ENCODE results near the gene MBNL1. TPM values are rescaled to one million over a fixed set of nuclear protein-coding genes. Genes with fewer than 3 reads are reported as not detected.
A peak's percentile ranks its signal among the peaks of the same experiment; 100 is the strongest.

MBNL1 gene
- total RNA-seq (2016; rRNA removed; fragmentation: Illumina TruSeq; extraction: Trizol): 55.4 TPM in 2 replicates
- 8.2 and 11.3 TPM in 2 replicates for total RNA-seq (2016; cell fraction: cytosol; rRNA removed; fragmentation: Illumina TruSeq; extraction: Trizol; ENCODE audit: low read depth)
- total RNA-seq (2016; cell fraction: insoluble cytoplasmic fraction; rRNA removed; fragmentation: Illumina TruSeq; extraction: Trizol): 50.3 and 56.4 TPM in 2 replicates
- 19.1 and 21.6 TPM in 2 replicates for total RNA-seq (2016; cell fraction: membrane; rRNA removed; fragmentation: Illumina TruSeq; extraction: Trizol)
- total RNA-seq (2016; cell fraction: nucleus; rRNA removed; fragmentation: Illumina TruSeq; extraction: Trizol): 106 and 117 TPM in 2 replicates
- polyA plus RNA-seq (2011; rRNA removed): 19.3 and 27.1 TPM in 2 replicates
- 23.1 and 24.2 TPM in 2 replicates for polyA plus RNA-seq (2011; cell fraction: cytosol; rRNA removed)
- 28.6 and 31.4 TPM in 2 replicates for polyA plus RNA-seq (2011; cell fraction: nucleus; rRNA removed)
- polyA plus RNA-seq (2012): 16.4 and 17.7 TPM in 2 replicates
- polyA plus RNA-seq (2016; cell fraction: cytosol; fragmentation: Illumina TruSeq; extraction: Trizol; ENCODE audit: low read depth): 1.4 and 1.5 TPM in 2 replicates
- polyA plus RNA-seq (2016; cell fraction: insoluble cytoplasmic fraction; fragmentation: Illumina TruSeq; extraction: Trizol; ENCODE audit: low read depth): 35.7 and 36.6 TPM in 2 replicates
- 6.8 TPM in 2 replicates for polyA plus RNA-seq (2016; cell fraction: membrane; fragmentation: Illumina TruSeq; extraction: Trizol; ENCODE audit: low read depth)
- polyA plus RNA-seq (2016; cell fraction: nucleus; fragmentation: Illumina TruSeq; extraction: Trizol; ENCODE audit: insufficient read depth, low read depth): 41.8 and 44.0 TPM in 2 replicates
- polyA minus RNA-seq (2011; rRNA and poly(A)+ RNA removed; ENCODE audit: low replicate concordance): 130 and 203 TPM in 2 replicates
- polyA minus RNA-seq (2011; cell fraction: cytosol; rRNA and poly(A)+ RNA removed): 59.9 and 63.4 TPM in 2 replicates
- polyA minus RNA-seq (2011; cell fraction: nucleus; rRNA and poly(A)+ RNA removed): 167 and 169 TPM in 2 replicates
- Bru-seq, nascent RNA: percentile 93 among the genes with signal in this experiment
- percentile 88 among the genes with signal in this experiment for BruChase-seq, experiment 1, labeled RNA remaining after a 6-hour chase
- BruChase-seq, experiment 2, labeled RNA remaining after a 2-hour chase: percentile 90 among the genes with signal in this experiment
- long read RNA-seq, experiment 1, full-length matches to known transcripts: 1 of 5 reads
- long read RNA-seq, experiment 1, partial matches to known transcripts: 2 of 5 reads
- long read RNA-seq, experiment 1, other reads (novel, unspliced or antisense): 2 of 5 reads
- long read RNA-seq, experiment 2, partial matches to known transcripts: 1 of 46 reads
- long read RNA-seq, experiment 2, other reads (novel, unspliced or antisense): 44 of 46 reads

- Histone ChIP-seq H3K9me3 (ENCODE audit: low read length) (no peaks in the 10 kb centered on the region), H3K4me2 (ENCODE audit: low read depth, low read length) (peak within 1 kb of the TSS; percentile 79), H3K4me3 (replicated peaks in 1 of 3; ENCODE audit: insufficient read depth in 1 of 3, low read depth in 2 of 3, low read length in 3 of 3) (peak within 1 kb of the TSS; percentile 81 to 87 (median 86)), H3K79me2 (ENCODE audit: insufficient read depth, low read length) (peaks cover 42% of the 10 kb centered on the region), H3K27ac (ENCODE audit: extremely low read length, insufficient read depth, low read length) (peak within 1 kb of the TSS; percentile 97), H3K9ac (ENCODE audit: insufficient read depth, low read depth, low read length) (peak within 1 kb of the TSS; percentile 94), H3K36me3 (replicated peaks in 1 of 2; ENCODE audit: control insufficient read depth in 1 of 2, insufficient read depth in 2 of 2, low read length in 2 of 2) (no peaks in the 10 kb centered on the region), H2AFZ (ENCODE audit: low read length) (peak within 1 kb of the TSS; percentile 42), H3K4me1 (ENCODE audit: insufficient read depth, low read length) (peaks cover 55% of the 10 kb centered on the region), H4K20me1 (ENCODE audit: insufficient read depth, low read length) (no peaks in the 10 kb centered on the region), H3K27me3 (ENCODE audit: control insufficient read depth in 1 of 2, insufficient read depth in 2 of 2, low read length in 2 of 2) (no peaks in the 10 kb centered on the region)
- DNase-seq (ENCODE audit: low spot score) (peak; percentile 70), ATAC-seq (peak; percentile 79), FAIRE-seq (no peak)
- in situ Hi-C loops (cut with HindIII; ENCODE audit: extremely low pct_ligation_motif_present, low pct_unique_long_range_greater_than_20kb): no loop called here
- no TSS peak for BruUV-seq (replicated peaks)
- WGBS (ENCODE audit: low lambda C conversion rate): 0% methylated on average over 3 of the region's 50 CpGs
- ChIA-PET POLR2A (interaction anchor here (0.6 to 2.4 kb wide), 13 partner anchors 8 to 175 kb away, joined by 3 to 17 read pairs (median 6); no protein-coding TSS in a partner anchor), CTCF (ENCODE audit: low intra/inter-chr PET ratio, low total read pairs) (interaction anchor here (0.7 kb wide), 1 partner anchor 175 kb away, joined by 3 read pairs; no protein-coding TSS in a partner anchor)
- intact Hi-C loops (cut with micrococcal nuclease; ENCODE audit: unreplicated experiment): loop anchor here (1.0 to 2.0 kb wide), 2 partner anchors 30 to 176 kb away; no protein-coding TSS in a partner anchor
- TF ChIP-seq ZNF101 (CRISPR knock-in tag; IDR thresholded peaks at IDR 0.05; ENCODE audit: borderline replicate concordance, low read depth) (no peak), LRRFIP1 (CRISPR knock-in tag; conservative IDR thresholded peaks at IDR 0.05) (no peak), KLF12 (CRISPR knock-in tag; IDR thresholded peaks at IDR 0.05; ENCODE audit: borderline replicate concordance) (0 out of 2 replicates have a peak, but pooled peaks have one; percentile 60), REPIN1 (CRISPR knock-in tag; IDR thresholded peaks at IDR 0.05; ENCODE audit: borderline replicate concordance, low read depth) (peak; percentile 42; the same call in 1 of the 2 replicates), ATF5 (CRISPR knock-in tag; IDR thresholded peaks at IDR 0.05; ENCODE audit: low read depth) (no peak), ZC3H13 (CRISPR knock-in tag; IDR thresholded peaks at IDR 0.05) (no peak; the same call in 1 of the 2 replicates), BRCA1 (CRISPR knock-in tag; IDR thresholded peaks at IDR 0.05) (no peak), HHEX (CRISPR knock-in tag; IDR thresholded peaks at IDR 0.05) (no peak), NR0B2 (CRISPR knock-in tag; IDR thresholded peaks at IDR 0.05) (peak; percentile 77; the same call in 1 of the 2 replicates), CCAR2 (optimal IDR thresholded peaks at IDR 0.05; ENCODE audit: low read depth, low read length) (no peak), FIP1L1 (IDR thresholded peaks at IDR 0.05; ENCODE audit: borderline replicate concordance, insufficient read depth, low read depth, low read length) (no peak), POGK (CRISPR knock-in tag; conservative IDR thresholded peaks at IDR 0.05) (no peak; the same call in 1 of the 2 replicates)
Observed at GRCh38 chr3:152268555-152269055, at the start of gene MBNL1. TSS of gene MBNL1 (plus strand) at chr3:152268929. CDS start at chr3:152300194, 31,265 bp downstream.
